SK-N-SH (cell line): ENCODE results near the gene LENG8. TPM values are rescaled to one million over a fixed set of nuclear protein-coding genes. Genes with fewer than 3 reads are reported as not detected.

Experiments used
- CTCF ChIA-PET: fragments of 300-600, 350-600 bp; formaldehyde crosslinking; extraction: SDS; loops from one replicate; lab custom pipeline; 2021; lab: Yijun Ruan, JAX
- POLR2A ChIA-PET: fragments of 350-600 bp; sonication (Branson Sonifier 250); formaldehyde crosslinking; extraction: SDS; loops from one replicate; lab custom pipeline; 2020; ENCODE audit warnings: antibody characterized with exemption, inconsistent platforms; lab: Yijun Ruan, JAX
- DNase-seq: peaks from one replicate; pipeline ENCODE4 v3.0.0; 2012
- H2AFZ ChIP-seq: fragments of 200-600 bp; sonication (generic); 2 replicates; pipeline ENCODE4 v1.8.1; 2016; ENCODE audit warnings: antibody characterized with exemption, mild to moderate bottlenecking, low read depth
- H3F3A ChIP-seq: fragments of 200-600 bp; sonication (generic); replicated peaks from 2 replicates; pipeline ENCODE3; 2016; ENCODE audit warnings: antibody characterized with exemption, mild to moderate bottlenecking; ENCODE audit not compliant: insufficient read depth
- H3K27ac ChIP-seq, 2 experiments: fragments of 200-500 bp in 1 of 2; fragments of 200-600 bp in 1 of 2; sonication (Bioruptor generic) in 1 of 2; sonication (generic), shearing (Covaris generic) in 1 of 2; 2 replicates each; pipeline versions ENCODE4 v1.5.1 to v1.6.1; 2014 to 2016; ENCODE audit warnings: low read depth in 2 of 2, inconsistent platforms in 1 of 2, low read length in 1 of 2, mild to moderate bottlenecking in 1 of 2, mixed read lengths in 1 of 2
- H3K27me3 ChIP-seq: fragments of 200-600 bp; sonication (generic), shearing (Covaris generic); 2 replicates; pipeline ENCODE4 v1.6.1; 2016; ENCODE audit warnings: mixed run types; ENCODE audit not compliant: insufficient read depth
- H3K36me3 ChIP-seq, 2 experiments: fragments of 200-500 bp in 1 of 2; fragments of 200-600 bp in 1 of 2; sonication (Bioruptor generic) in 1 of 2; sonication (generic) in 1 of 2; replicated peaks in 1 of 2; 2 replicates each; pipeline versions ENCODE3 to v1.5.1; 2014 to 2016; ENCODE audit warnings: low read length in 1 of 2, mild to moderate bottlenecking in 1 of 2; ENCODE audit not compliant: insufficient read depth in 2 of 2, control insufficient read depth in 1 of 2
- H3K4me1 ChIP-seq, 2 experiments: fragments of 200-500 bp in 1 of 2; fragments of 200-600 bp in 1 of 2; sonication (Bioruptor generic) in 1 of 2; sonication (generic), shearing (Covaris generic) in 1 of 2; 2 replicates each; pipeline versions ENCODE4 v1.5.1 to v1.6.1; 2014 to 2016; ENCODE audit warnings: low read depth in 1 of 2, low read length in 1 of 2, mixed run types in 1 of 2; ENCODE audit not compliant: insufficient read depth in 2 of 2, control insufficient read depth in 1 of 2
- H3K4me2 ChIP-seq: fragments of 200-600 bp; sonication (generic), shearing (Covaris generic); 2 replicates; pipeline ENCODE4 v1.6.1; 2017; ENCODE audit warnings: mixed run types
- H3K4me3 ChIP-seq, 2 experiments: fragments of 200-500 bp in 1 of 2; fragments of 200-600 bp in 1 of 2; sonication (Bioruptor generic) in 1 of 2; sonication (generic), shearing (Covaris generic) in 1 of 2; 2 replicates each; pipeline versions ENCODE4 v1.5.1 to v1.8.1; 2014 to 2016; ENCODE audit warnings: low read depth in 2 of 2, inconsistent platforms in 1 of 2, low read length in 1 of 2, mild to moderate bottlenecking in 1 of 2, mixed read lengths in 1 of 2, moderate library complexity in 1 of 2
- H3K79me2 ChIP-seq: fragments of 200-600 bp; sonication (generic); 2 replicates; pipeline ENCODE4 v1.8.1; 2017; ENCODE audit warnings: mild to moderate bottlenecking; ENCODE audit not compliant: insufficient read depth
- H3K9ac ChIP-seq: fragments of 200-600 bp; sonication (generic); 2 replicates; pipeline ENCODE4 v1.6.1; 2017; ENCODE audit warnings: mixed run types
- H3K9me2 ChIP-seq: fragments of 200-600 bp; sonication (generic); 2 replicates; pipeline ENCODE4 v1.6.1; 2017; ENCODE audit warnings: mixed run types
- H3K9me3 ChIP-seq: fragments of 200-600 bp; sonication (generic); 2 replicates; pipeline ENCODE4 v1.6.1; 2017; ENCODE audit warnings: mixed run types, mild to moderate bottlenecking, moderate library complexity
- H4K20me1 ChIP-seq: fragments of 200-600 bp; sonication (generic); 2 replicates; pipeline ENCODE4 v1.6.1; 2017; ENCODE audit warnings: mild to moderate bottlenecking, mixed run types; ENCODE audit not compliant: insufficient read depth
- EZH2phosphoT487 ChIP-seq: fragments of 200-600 bp; sonication (generic); IDR thresholded peaks from 2 replicates; pipeline ENCODE4 v1.6.1; 2017; ENCODE audit warnings: low read depth, mixed run types, mild to moderate bottlenecking, antibody characterized with exemption, moderate library complexity, borderline replicate concordance
- FOSL2 ChIP-seq: IDR thresholded peaks from 2 replicates; pipeline ENCODE4 v1.4.0; 2012; ENCODE audit warnings: low read depth, mild to moderate bottlenecking, moderate library complexity, borderline replicate concordance
- FOXJ3 ChIP-seq: sonication (generic); formaldehyde crosslinking; IDR thresholded peaks from 2 replicates; pipeline ENCODE4 v1.5.1; 2020; ENCODE audit warnings: mild to moderate bottlenecking, missing genetic modification reagents
- GABPA ChIP-seq: IDR thresholded peaks from 2 replicates; pipeline ENCODE4 v1.4.0; 2012; ENCODE audit warnings: low read depth, mild to moderate bottlenecking
- JUND ChIP-seq: IDR thresholded peaks from 2 replicates; pipeline ENCODE4 v1.4.0; 2012
- MXI1 ChIP-seq: IDR thresholded peaks from 2 replicates; pipeline ENCODE4 v1.6.1; 2012; ENCODE audit warnings: mild to moderate bottlenecking, low read depth, low read length, improper control_type of control experiment
- NRF1 ChIP-seq: IDR thresholded peaks from 2 replicates; pipeline ENCODE4 v1.6.1; 2012; ENCODE audit warnings: low read depth, mild to moderate bottlenecking, low read length
- POLR2AphosphoS5 ChIP-seq: IDR thresholded peaks from 2 replicates; pipeline ENCODE4 v1.6.1; 2012; ENCODE audit warnings: low read depth, low read length
- RCOR1 ChIP-seq: fragments of 150-350 bp; IDR thresholded peaks from 2 replicates; pipeline ENCODE4 v1.6.1; 2017; ENCODE audit warnings: antibody characterized with exemption, low read length
- SMC3 ChIP-seq: IDR thresholded peaks from 2 replicates; pipeline ENCODE4 v1.6.1; 2012; ENCODE audit warnings: low read depth, low read length, improper control_type of control experiment
- TAF1 ChIP-seq: IDR thresholded peaks from 2 replicates; pipeline ENCODE4 v1.6.1; 2012; ENCODE audit warnings: low read depth, mild to moderate bottlenecking, low read length, moderate library complexity, borderline replicate concordance
- TCF12 ChIP-seq: IDR thresholded peaks from 2 replicates; pipeline ENCODE4 v1.4.0; 2012
- YY1 ChIP-seq: IDR thresholded peaks from 2 replicates; pipeline ENCODE4 v1.4.0; 2012; ENCODE audit warnings: low read depth, mild to moderate bottlenecking
- WGBS: methylation state at CpG from one replicate; pipeline ENCODE4 v1.1.6; 2017; ENCODE audit warnings: low lambda C conversion rate; 5-methylcytosine and 5-hydroxymethylcytosine counted together
- polyA plus RNA-seq, 3 experiments: library from polyadenylated mRNA; depleted of rRNA; stranded (reverse); fragments of >200 nt; gene quantifications; 2 replicates each; pipeline ENCODE4 v1.2.3, GENCODE V29; 2012
- TF ChIP-seq, protein P1 (sequence below): fragments of 150-350 bp; IDR thresholded peaks from 2 replicates; pipeline ENCODE4 v1.6.1; 2017; ENCODE audit warnings: antibody characterized with exemption, low read length, low read depth, borderline replicate concordance
- TF ChIP-seq, protein P2 (sequence below): IDR thresholded peaks from 2 replicates; pipeline ENCODE4 v1.4.0; 2012; ENCODE audit warnings: low read depth, borderline replicate concordance

The LENG8 gene
- polyA plus RNA-seq, 1 of the 3 experiments (the other 2 are of a cell fraction), result 84.0 TPM

DNA sequence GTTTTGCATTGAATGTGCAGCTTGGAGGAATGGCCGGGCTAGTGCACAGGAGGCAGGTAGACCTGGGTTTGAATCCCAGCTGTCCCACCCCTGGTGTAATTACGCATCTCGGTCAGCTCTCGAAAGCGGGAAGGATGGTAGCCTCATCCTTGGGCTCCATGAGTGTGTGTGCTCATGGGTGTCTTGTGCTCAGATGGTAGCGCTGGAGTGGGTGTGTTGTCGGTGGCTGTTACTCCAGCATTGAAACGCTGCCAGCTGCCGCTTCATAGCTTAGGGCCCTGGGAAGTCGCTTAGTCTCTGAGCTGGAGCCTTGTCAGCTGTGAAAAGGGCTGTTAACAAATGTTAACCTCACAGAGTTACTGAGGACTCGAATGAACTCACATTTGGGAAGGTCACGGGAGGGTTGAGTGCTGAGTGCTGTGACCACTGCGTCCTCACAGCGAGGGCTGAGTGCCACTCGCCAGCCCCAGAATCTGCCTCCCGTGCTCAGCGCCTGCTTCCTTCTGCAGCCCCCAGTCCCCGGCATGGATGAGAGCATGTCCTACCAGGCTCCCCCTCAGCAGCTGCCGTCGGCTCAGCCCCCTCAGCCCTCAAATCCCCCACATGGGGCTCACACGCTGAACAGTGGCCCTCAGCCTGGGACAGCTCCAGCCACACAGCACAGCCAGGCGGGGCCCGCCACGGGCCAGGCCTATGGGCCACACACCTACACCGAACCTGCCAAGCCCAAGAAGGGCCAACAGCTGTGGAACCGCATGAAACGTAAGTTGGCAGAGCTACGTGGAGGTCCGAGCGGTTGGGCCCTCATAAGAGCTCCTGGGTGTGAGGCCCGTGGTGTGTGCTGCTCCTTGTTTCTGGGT lies 5.2 kb downstream of the LENG8 start:
- WGBS, result 95% methylated on average over 14 of the region's 31 CpGs
- H3K27me3 ChIP-seq, result no peaks in the 10 kb centered on the region
- H2AFZ ChIP-seq, result no peak overlapping the region
- no peak overlapping the region for H3K4me2 ChIP-seq
- no peaks in the 10 kb centered on the region for H3K9me3 ChIP-seq
- peaks cover 10 to 15% of the 10 kb centered on the region in 2 experiments; a peak in 2 of 4 replicates for H3K4me1 ChIP-seq
- no peaks in the 10 kb centered on the region for H3K9me2 ChIP-seq
- peaks cover 78% of the 10 kb centered on the region for H4K20me1 ChIP-seq
- no peak overlapping the region for H3K9ac ChIP-seq
- H3K79me2 ChIP-seq, result peaks cover 62% of the 10 kb centered on the region
- no peak overlapping the region for H3K27ac ChIP-seq
- peaks cover 4% of the 10 kb centered on the region for H3F3A ChIP-seq
- ChIA-PET POLR2A (interaction anchor here (1.3 kb wide), 2 partner anchors 9 to 32 kb away, joined by 4 read pairs; partner anchors contain the start of gene LENG9), CTCF (interaction anchor here (2.5 kb wide), 1 partner anchor 27 kb away, joined by 7 read pairs; no protein-coding TSS in a partner anchor)
- peaks cover 46 to 75% of the 10 kb centered on the region in 2 experiments for H3K36me3 ChIP-seq
- DNase-seq, result no peak
- H3K4me3 ChIP-seq, result no peak overlapping the region
- no peak for TF ChIP-seq NRF1
- no peak for TF ChIP-seq MXI1
- TF ChIP-seq FOXJ3, result no peak

DNA sequence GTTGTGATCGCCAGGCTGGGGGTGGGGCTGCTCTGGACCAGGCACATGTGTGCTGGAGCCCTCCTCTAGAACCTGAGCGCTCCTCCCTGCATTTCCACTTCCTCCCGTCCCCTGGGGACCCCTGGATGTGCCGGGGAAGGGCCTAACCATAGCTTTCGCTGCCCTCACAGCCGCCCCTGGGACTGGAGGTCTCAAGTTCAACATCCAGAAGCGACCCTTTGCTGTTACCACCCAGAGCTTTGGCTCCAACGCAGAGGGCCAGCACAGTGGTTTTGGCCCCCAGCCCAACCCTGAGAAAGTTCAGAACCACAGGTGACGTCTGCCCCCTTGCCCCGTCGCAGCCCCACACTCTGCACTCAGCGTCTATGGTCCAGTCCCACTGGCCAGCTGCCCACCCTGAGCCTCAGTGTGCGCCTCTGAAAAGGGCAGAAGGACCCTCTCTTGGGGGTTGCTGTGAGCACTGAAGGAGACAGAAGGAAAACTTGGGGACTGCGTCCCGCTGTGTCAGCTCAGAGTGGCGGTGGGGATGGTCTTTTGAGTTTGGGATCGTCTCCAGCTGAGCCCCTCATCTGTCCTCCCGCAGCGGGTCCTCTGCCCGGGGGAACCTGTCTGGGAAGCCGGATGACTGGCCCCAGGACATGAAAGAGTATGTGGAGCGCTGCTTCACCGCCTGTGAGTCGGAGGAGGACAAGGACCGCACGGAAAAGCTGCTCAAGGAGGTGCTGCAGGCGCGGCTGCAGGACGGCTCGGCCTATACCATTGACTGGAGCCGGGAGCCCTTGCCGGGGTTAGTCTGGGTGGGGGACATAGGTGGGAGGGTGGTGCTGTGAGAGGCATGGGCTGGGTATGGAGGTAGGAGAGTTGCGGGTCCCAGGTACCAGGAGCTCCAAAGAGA lies 6.0 kb downstream of the LENG8 start:
- peaks cover 48 to 84% of the 10 kb centered on the region in 2 experiments for H3K36me3 ChIP-seq
- WGBS, result 97% methylated on average over 30 of the region's 33 CpGs
- no peaks in the 10 kb centered on the region for H3K9me3 ChIP-seq
- H3K4me2 ChIP-seq, result no peak overlapping the region
- TF ChIP-seq, protein P1, sequence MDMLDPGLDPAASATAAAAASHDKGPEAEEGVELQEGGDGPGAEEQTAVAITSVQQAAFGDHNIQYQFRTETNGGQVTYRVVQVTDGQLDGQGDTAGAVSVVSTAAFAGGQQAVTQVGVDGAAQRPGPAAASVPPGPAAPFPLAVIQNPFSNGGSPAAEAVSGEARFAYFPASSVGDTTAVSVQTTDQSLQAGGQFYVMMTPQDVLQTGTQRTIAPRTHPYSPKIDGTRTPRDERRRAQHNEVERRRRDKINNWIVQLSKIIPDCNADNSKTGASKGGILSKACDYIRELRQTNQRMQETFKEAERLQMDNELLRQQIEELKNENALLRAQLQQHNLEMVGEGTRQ, result no peak
- TF ChIP-seq RCOR1 (no peak), EZH2phosphoT487 (no peak), TAF1 (no peak), SMC3 (no peak), JUND (no peak), POLR2AphosphoS5 (no peak), GABPA (no peak), YY1 (no peak), TCF12 (no peak), FOSL2 (no peak)
- TF ChIP-seq, protein P2, sequence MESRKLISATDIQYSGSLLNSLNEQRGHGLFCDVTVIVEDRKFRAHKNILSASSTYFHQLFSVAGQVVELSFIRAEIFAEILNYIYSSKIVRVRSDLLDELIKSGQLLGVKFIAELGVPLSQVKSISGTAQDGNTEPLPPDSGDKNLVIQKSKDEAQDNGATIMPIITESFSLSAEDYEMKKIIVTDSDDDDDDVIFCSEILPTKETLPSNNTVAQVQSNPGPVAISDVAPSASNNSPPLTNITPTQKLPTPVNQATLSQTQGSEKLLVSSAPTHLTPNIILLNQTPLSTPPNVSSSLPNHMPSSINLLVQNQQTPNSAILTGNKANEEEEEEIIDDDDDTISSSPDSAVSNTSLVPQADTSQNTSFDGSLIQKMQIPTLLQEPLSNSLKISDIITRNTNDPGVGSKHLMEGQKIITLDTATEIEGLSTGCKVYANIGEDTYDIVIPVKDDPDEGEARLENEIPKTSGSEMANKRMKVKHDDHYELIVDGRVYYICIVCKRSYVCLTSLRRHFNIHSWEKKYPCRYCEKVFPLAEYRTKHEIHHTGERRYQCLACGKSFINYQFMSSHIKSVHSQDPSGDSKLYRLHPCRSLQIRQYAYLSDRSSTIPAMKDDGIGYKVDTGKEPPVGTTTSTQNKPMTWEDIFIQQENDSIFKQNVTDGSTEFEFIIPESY, result no peak
- no peak overlapping the region for H2AFZ ChIP-seq
- no peaks in the 10 kb centered on the region for H3K9me2 ChIP-seq
- no peak overlapping the region for H3K9ac ChIP-seq
- H3K27ac ChIP-seq, result no peak overlapping the region
- peaks cover 4% of the 10 kb centered on the region for H3F3A ChIP-seq
- H4K20me1 ChIP-seq, result peaks cover 81% of the 10 kb centered on the region
- no peak overlapping the region for H3K4me3 ChIP-seq
- no peak for DNase-seq
- ChIA-PET CTCF (interaction anchor here (2.5 kb wide), 1 partner anchor 26 kb away, joined by 7 read pairs; no protein-coding TSS in a partner anchor), POLR2A (interaction anchor here (1.3 kb wide), 1 partner anchor 33 kb away, joined by 4 read pairs; no protein-coding TSS in a partner anchor)
- no peaks in the 10 kb centered on the region for H3K27me3 ChIP-seq
- H3K4me1 ChIP-seq, result peaks cover 10 to 11% of the 10 kb centered on the region in 2 experiments; a peak in 2 of 4 replicates
- peaks cover 53% of the 10 kb centered on the region for H3K79me2 ChIP-seq
